Measurements from ENCODE around the gene WASF2. TPM values are rescaled to one million over a fixed set of nuclear protein-coding genes. Genes with fewer than 3 reads are reported as not detected.
A peak's percentile ranks its signal among the peaks of the same experiment; 100 is the strongest.

The WASF2 gene
- total RNA-seq, 1 donor from 2014 or later = 141 TPM

DNA sequence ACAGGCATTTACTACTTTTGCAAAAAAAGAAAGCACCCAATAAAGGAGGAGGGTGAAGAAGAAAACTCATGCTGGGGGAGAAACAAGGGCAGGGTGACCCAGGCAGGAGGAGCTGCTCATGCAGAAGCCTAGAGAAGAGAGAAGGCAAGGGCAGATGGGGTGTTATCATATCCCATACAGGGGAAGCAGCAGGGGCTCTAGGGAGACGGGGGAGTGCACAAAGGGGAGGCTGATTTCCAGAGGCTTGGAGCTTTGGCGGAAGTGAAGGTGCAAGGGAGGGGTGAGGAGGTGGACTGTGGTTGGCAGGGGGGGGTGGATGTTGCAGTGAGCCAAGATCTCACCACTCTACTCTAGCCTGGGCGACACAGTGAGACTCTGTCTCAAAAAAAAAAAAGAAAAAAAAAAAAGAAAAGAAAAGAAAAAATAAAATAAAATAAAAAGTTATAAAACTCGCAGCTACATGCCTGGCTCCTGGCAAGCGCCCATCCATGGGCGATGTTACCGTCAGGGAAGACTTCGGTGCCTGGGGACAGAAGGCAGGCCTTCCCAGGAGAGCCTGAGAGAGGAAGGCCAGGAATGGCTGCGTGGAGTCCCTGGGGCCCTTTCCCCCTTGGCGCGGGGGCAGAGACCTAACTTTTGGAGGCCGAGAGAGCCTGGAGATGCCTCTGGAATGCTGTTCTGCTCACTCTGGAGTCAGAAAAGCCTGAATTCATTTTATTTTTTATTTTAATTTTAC, 112.0 kb downstream of the WASF2 start:
- DNase-seq (ENCODE audit: low spot score) = no peak

DNA sequence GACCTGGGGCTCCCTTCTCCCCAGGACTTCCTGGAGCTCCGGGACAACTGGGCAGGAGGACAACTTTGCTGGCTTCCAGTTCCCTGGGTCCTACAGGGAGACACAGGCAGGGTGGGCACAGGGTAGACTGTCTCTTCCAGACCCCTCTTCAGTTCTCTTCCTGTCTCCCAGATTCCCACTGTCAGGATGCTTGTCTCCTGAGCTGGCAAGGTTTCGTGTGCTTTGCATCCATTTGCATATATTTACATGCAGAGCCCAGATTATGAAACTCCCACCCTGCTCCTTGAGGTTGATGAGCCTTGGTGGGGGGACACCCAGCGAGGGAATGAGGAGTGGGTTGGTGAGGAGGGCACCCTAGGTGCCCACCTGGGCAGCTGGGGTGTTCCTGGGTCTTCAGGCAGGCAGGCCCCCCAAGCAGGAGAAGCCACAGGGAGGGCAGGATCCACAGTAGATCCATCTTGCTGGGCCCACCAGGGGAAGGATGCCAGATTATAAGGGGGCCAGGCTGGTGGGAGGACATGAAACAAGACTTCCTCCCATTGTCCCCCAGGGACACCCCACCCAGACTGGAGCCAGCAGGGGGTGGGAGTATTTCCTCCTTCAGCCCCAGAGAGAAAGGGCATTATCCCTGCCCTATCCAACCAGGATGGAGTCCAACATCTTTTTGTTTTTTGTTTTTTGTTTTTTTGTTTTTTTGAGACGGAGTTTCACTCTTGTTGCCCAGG, 115.4 kb downstream of the WASF2 start, which contains the start of gene FCN3:
Gene FCN3, minus strand, starts transcription at position 463 of the 725 bp plus-strand sequence. Its CDS starts 6 bp downstream, at position 457.
- no peak for DNase-seq (ENCODE audit: low spot score)

DNA sequence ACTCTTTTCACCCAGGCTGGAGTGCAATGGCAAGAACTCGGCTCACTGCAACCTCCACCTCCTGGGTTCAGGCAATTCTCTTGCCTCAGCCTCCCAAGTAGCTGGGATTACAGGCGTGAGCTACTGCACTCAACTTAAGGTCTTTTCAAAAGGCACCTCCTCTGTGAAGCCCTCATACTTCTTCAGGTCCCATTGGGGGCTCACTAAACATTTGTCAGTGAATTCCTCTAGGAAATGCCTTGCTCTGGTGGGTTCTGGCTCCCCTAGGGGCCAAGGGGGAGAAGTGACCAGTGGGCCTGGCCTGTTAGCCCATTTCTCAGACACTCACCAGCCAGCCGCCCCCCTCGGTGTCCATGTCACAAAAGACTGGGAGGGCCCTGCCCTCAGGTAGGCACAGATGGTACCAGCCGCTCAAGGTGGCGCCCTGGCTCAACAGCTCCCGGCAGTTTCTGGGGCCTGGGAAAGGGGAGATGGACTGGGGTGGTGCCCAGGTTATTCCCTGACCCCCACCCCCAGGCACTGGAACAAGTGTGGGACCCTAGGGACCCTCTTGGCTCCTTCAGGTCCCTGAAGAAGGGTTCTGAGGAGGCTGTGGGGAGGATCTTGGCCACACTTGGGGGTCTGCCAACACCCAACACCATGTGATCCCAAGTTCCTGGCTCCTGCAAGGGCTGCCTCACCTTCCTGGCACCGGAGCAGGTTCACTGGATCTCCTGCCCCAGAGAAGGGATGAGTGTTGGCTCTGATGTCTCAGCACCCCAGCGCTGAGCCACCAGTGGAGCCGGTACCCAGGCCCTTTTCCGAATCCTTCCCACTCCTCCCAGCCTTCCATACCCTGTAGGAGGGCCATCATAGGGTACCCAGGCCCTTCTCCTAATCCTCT, 116.9 kb downstream of the WASF2 start:
- DNase-seq (ENCODE audit: low spot score) = no peak

DNA sequence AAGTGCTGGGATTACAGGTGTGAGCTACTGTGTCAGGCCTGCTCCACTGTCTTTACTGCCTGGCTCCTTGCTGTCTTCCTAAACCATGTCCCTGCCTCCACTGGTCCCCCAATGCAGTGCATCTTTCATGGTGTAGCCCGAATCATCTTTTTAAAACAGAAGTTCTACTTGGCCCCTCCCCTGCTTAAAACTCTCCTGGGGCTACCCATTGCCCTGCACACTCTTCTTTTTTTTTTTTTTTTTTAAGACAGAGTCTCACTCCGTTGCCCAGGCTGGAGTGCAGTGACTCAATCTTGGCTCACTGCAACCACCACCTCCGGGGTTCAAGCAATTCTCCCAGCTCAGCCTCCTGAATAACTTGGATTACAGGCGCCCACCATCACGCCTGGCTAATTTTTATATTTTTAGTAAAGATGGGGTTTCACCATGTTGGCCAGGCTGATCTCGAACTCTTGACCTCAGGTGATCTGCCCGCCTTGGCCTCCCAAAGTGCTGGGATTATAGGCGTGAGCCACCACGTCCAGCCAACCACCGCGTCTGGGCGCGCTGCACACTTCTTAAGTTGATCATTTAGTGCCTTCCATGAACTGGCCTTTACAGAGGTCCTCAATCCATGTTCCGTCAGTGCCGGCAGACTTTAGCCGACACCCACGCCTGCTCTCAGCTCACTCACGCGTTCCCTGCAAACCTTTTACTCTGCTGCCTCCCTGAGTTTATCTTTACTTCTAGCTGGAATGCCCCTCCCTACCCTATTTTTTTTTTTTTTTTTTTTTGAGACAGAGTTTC, 117.8 kb downstream of the WASF2 start:
- DNase-seq (ENCODE audit: low spot score) = no peak

DNA sequence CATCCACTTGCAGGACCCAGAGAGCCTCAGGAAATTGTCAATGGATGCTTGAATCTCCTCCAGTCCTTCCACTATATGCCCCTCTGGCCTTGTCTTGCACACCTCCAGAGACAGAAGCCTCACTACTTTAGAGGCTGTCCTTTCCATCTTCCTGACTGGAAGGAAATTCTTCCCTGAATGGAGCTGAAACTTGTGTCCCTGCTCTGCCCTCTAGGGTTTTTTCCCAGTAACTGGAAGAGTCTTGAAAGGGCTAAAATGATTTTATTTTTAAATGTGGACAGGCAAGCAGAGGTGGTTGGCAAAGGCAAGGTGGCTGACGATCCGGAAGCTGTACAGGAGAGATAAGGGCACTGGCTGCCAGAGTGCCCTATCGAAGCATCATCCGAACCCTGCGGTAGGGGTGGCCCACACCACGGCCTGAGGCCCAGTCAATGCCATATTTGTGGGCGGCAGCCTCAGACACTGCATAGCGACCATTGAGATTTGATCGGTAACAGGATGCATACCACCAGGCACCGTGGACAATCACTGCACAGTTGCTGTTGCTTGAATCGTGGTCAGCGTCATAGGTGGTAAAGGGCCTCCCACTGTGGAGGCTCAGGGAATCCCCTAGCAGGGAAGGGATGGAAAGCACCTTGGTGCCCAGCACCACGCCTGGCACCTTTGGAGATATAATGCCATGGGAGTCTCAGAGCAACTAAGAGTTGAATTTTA, 120.9 kb downstream of the WASF2 start:
- no peak for DNase-seq (ENCODE audit: low spot score)

DNA sequence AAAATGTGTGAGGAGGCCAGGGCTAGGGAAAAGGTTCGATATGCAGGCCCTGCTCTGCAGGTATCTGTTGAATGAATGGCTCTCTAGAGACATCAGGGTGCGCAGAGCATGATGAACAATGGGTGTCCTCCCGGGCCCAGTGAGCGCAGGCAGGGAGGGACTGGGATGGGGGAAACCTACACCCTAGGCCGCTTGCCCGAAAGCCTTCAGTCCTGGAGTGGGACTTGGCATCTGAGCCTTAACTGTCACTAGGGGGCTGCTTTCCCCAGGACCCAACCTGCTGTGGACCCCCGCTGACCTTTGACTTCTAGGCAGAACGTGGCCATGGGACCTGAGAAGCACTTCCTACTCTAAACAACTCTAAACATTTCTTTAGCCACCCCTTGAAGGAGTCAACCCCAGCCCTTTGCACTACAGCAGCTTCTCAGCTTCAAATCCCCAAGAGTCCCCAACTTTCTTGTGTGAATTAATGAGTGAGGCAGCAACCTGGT, 122.8 kb downstream of the WASF2 start:
- no peak for DNase-seq (ENCODE audit: low spot score)

DNA sequence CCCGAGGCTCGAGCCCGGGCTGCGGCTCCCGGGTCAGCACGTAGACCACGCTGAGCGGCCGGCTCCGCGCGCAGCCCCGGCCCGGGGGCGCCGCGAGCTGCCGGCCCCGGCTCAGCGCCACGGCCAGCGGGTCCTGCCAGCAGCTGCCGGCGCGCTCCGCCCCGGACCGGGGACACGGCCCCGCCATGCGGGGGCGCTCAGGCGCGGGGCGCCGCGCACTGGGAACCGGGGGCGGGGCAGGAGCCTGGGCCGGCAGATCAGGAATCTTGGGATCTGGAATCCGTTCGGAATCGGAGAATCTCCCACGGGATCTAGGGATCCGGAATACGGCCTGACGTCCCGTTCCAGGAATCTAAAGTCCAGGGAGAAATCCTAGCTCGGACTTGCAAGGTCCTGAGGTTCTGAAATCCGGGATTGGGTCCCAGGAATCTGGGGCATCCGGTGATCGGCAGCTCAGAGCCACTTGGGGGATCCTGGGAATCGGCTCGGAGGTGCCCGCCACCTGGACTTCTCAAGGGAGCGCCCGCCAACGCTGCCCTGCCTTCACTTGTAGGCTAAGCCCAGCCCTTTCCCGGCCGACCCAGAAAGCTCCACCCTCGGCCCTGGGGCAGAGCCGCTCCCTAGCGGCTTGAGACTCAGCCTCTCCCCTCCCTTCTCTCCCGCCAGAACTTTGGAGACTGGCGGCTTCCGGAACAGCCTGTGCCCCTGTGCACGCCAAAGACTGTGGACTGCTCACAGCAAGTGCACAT, 123.4 kb downstream of the WASF2 start, which contains the start of gene MAP3K6:
Gene MAP3K6, minus strand, starts transcription at position 551 of the 749 bp plus-strand sequence. Its CDS starts 364 bp downstream, at position 187.
- peak; percentile 93 for DNase-seq (ENCODE audit: low spot score)

DNA sequence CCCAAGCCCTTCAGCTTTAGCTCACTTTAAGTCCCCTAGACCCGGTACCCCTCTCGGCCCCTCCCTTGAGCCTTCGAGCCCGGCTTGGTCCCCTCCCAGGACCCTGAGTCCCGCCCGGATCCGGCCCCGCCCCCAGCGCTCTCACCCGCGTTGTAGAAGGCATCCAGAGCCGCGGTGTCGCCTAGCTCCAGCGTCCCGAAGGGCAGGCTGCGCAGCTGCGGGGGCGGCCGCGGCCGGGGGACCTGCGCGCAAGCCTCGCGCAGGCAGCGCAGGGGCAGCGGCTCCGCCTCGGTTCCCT, 123.9 kb downstream of the WASF2 start:
- DNase-seq (ENCODE audit: low spot score) = peak; percentile 87

DNA sequence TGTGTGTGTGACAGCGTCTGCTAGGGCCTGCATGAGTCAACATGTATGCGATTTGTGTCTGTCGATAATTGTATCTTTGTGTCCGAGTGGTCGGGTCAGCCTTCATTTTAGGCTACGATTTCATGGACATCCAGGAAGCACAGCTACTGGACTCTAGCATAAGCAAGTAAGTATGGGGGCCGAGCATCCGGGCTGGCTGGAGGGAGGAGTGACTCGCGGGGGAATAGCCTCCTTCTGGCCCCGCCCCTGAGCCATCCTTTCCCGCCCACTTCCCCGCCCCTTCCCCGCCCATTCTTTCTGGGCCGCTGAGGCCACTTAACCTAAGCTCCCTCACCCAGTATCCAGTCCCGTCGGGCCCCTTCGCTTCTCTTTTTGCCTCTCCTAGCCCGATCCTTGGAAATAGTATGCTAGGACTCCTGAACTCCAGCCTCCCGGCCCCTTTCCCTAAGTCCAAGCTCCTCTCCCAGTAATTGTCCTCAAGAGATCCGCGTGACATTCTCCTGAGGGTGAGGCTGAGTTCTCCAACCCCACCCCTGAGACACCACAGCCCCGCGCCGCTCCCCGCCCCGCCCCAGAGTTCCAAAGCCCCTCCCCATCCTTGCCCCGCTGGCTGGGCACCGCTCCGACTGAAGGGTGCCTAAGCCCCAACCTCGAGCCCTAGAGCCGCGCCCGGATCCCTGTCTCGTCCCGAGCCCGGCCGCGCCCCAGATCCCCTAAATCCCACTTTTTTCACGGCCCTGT, 124.4 kb downstream of the WASF2 start:
- DNase-seq (ENCODE audit: low spot score) = peak; percentile 93

DNA sequence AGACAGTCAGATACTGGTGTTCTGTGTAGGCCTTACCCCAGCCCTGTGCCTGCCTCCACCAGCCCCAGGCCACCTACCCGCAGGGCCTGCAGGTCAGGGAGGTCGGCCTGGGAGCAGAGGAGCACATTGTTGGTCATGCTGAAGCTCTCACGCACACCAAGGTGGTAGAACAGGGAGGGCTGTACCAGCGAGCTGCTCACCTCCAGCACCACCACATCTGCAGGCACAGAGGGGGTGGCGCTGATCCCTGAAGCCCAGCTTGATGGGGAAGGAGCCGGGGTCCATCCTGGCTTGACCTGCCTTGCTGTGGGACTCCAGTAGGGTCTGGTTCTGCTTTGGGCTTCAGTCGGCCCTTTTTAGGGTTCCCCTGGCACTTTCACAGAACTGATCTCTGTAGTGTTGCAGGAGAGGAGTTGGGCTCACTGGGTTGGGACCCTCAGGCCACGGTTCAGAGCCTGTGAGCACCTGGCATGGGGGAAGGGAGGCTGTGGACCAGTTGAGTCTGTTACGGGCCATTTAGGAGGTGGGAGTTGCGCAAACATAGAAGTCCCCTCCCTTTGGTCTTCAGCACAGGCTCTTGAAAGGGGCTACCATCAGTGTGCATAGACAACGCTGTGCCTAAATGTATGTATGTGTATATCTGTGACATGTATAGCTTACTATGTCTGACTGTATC, 125.1 kb downstream of the WASF2 start:
- no peak for DNase-seq (ENCODE audit: low spot score)

DNA sequence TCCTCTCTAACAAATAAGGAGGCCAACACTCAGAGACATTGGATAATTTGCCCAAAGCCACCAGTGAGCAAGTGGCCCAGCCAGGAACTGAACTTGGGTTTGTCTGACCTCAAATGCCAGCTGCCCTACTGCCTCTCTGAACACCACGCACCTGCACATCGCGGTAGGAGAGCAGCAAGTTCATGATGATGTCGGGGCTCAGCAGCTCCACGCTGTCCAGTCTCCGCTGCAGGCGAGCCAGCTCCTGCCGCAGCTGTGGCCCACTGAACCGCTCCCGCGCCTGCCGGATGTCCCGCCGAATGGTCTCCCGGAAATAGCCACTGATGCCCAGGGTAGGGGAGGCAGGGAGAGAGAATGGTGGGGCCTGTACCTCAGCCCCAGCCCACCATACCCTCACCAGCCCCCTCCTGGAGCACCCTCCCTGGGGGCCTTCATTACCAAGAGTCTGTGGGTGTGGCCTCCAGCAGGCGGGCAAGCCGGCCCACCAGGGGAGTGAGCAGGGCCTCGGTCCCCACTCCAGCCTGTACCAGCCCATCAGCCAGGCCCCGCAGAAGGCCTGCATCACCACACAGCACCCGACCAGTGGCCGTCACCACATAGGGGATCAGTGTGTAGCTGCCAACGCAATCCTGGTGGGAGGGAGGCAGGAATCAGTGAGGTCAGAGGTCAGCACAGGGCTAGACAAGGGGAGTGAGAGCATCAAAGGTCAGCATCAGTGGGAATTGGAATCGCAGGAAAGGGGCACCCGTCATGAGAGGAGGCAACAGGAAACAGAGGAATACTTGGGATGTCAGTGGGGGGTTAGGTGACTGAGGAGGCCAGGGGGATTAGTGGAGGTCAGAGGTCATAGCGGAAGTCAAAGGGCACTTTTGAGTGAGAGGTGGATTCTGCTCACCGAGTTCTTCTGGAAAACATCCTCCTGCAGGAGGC, 125.9 kb downstream of the WASF2 start:
- no peak for DNase-seq (ENCODE audit: low spot score)

DNA sequence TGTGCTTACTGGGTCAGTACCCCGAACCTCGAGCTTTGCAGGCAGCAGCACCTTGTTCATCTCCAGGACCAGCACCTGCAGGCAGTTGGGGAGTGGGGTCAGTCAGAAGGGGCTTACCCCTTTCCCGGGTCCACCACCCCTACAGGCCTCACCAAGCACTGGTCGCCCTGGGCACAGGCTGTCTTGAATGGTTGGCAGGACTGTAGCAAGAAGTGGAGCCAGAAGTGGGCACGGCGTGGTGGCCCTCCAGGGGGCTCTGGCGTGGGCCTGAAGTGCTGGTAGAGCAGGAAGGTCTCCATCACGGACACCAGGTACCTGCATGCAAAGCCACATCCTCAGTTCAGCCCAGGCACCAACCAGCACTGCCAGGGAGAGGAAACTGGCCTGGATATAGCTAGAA, 128.4 kb downstream of the WASF2 start:
- no peak for DNase-seq (ENCODE audit: low spot score)

DNA sequence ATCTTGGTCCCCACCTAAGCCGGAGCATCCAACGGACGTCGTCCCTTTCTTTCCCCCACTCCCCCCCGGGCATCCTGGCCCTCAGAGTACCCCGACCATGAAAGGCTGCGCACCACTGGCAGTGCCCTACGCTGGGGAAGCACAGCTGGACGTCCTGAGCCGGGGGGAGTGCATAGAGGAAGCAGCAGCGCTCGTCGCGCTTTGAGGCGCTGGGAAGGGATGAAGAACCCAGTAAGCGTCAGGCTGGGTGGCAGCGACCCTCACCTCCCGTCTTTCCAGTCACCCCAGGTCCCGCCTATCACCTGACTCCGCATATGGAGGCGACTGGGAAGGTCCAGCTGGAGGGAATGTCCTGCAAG, 128.9 kb downstream of the WASF2 start:
- no peak for DNase-seq (ENCODE audit: low spot score)

DNA sequence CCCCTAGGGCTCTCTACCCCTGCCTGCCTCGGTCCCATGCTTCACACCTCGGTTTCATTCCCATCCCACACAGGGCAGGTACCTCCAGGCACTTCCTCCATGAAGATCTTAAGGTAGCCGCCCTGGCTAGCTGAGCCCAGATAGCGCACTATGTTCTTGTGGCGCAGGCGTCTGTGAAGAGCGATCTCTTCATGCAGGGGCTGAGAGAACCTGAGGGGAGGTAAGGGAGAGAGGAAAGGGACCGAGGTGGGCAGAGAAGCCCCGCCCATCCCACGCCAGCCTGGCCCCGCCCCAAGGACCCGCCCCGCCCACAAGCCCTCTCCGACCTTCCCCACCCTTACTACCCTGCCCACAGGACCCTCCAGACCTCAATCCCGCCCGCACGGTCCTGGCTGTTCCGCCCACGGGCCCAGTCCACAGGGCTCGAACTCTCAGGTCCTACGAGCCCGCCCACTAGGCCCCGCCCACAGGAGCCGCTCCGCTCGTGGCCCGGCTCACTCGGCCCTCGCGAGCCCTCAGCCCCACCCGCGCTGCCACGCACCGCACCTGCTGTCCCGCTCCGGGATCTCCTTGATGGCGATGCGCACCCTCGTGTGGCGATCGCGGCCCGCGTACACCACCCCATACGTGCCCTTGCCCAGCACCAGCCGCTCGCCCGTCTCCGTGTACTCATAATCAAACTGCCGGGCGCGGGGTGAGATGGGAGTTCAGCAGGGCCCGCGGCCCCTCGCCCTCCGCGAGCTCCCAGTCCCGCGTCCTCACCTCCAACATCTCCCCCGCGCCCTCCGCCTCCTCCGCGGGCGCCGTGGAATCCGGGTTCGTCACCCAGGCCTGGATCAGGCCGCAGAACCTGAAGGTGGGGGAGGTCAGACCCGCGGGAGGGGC, 129.6 kb downstream of the WASF2 start:
- DNase-seq (ENCODE audit: low spot score) = no peak

DNA sequence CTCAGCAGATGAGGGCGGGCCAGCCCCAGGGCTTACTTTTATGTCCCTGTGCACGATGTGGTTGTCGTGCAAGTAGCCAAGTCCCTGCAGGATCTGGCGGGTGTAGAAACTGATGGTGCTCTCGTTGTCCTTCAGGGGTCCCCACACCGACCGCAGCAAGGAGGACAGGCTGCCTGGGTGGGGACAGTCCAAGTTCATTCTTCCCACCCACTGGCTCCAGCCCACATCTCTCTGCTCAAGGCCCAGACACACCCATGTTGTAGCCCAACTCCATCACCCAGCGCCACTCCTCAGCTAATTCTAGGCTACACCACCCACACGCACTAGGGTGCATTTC, 130.2 kb downstream of the WASF2 start:
- no peak for DNase-seq (ENCODE audit: low spot score)

DNA sequence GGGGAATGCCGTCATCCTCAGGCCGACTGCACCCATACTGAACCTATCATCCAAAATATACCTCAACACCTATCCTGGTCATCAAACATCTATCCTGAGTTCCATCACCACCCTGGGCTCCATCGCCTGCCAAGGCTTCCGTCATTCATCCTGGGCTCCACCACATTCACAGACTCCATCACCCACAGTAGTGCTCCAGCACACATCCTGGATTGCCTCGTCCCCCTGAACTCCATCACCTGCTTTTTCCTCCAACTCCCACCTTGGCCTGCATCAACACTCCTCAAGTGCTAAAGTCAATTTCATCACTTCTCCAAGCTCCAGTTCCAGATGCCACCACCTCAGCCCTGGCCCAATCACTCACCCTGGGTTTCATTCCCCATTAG, 131.0 kb downstream of the WASF2 start:
- DNase-seq (ENCODE audit: low spot score) = no peak
